Measurements from ENCODE around the gene CFAP61. TPM values are rescaled to one million over a fixed set of nuclear protein-coding genes. Genes with fewer than 3 reads are reported as not detected.

Gene CFAP61
- total RNA-seq, 2 donors from 2014 or later = 0.67 TPM; not detected in 1

Other genes starting within 250 kb of the CFAP61 start
- gene NAA20, start 35.2 kb upstream of the CFAP61 start, total RNA-seq = 10 to 100 TPM; 39.2 to 39.6 TPM
- 10 to 100 TPM; 15.2 to 22.4 TPM for gene CRNKL1, start 66 bp upstream of the CFAP61 start, total RNA-seq

Measured in left colon (tissue), 2 donors.